AG04449 (cell line): ENCODE results near the gene SYT1.

Source experiments
- CTCF ChIA-PET: fragments of 350-600 bp; formaldehyde crosslinking; extraction: SDS; loops from one replicate; lab custom pipeline; 2021; ENCODE audit warnings: antibody characterized with exemption; lab: Yijun Ruan, JAX
- POLR2A ChIA-PET: fragments of 400-600, 350-600 bp; formaldehyde crosslinking; extraction: SDS; loops from one replicate; lab custom pipeline; 2020; ENCODE audit warnings: antibody characterized with exemption, inconsistent platforms; lab: Yijun Ruan, JAX
- DNase-seq: peaks from one replicate; pipeline ENCODE4 v3.0.0-alpha.2; 2010; ENCODE audit warnings: low read depth, low spot score
- H3K4me3 ChIP-seq: 2 replicates; pipeline ENCODE4 v1.5.1; 2011; ENCODE audit warnings: low read depth, mild to moderate bottlenecking, control low read depth, low read length
- CTCF ChIP-seq: IDR thresholded peaks from one replicate; pipeline ENCODE4 v1.5.1; 2011; ENCODE audit warnings: mild to moderate bottlenecking, moderate library complexity, low read length, control low read depth, inconsistent platforms; ENCODE audit not compliant: insufficient read depth; ENCODE audit errors: missing control alignments

Gene SYT1

GRCh38 chr12:79275631-79276030 is 411.1 kb downstream of the SYT1 start:
- CTCF ChIA-PET: no interaction called here
- H3K4me3 ChIP-seq: no peak overlapping the region
- POLR2A ChIA-PET: no interaction called here
- no peak for DNase-seq
- no peak for TF ChIP-seq CTCF

GRCh38 chr12:79283364-79283763 is 418.8 kb downstream of the SYT1 start:
- CTCF ChIA-PET: no interaction called here
- DNase-seq: no peak
- no peak for TF ChIP-seq CTCF
- H3K4me3 ChIP-seq: no peak overlapping the region
- POLR2A ChIA-PET: no interaction called here

- no peak overlapping the region for H3K4me3 ChIP-seq
- DNase-seq: no peak
- ChIA-PET POLR2A (no interaction called here), CTCF (no interaction called here)
- TF ChIP-seq CTCF: no peak
These were observed 424.3 kb downstream of the SYT1 start for GRCh38 chr12:79288911-79289310.

- no peak for TF ChIP-seq CTCF
- POLR2A ChIA-PET: no interaction called here
These were observed 427.1 kb downstream of the SYT1 start for GRCh38 chr12:79291711-79292110.

GRCh38 chr12:79294590-79294989 is 430.0 kb downstream of the SYT1 start:
- ChIA-PET CTCF (no interaction called here), POLR2A (no interaction called here)
- no peak for DNase-seq
- no peak for TF ChIP-seq CTCF
- no peak overlapping the region for H3K4me3 ChIP-seq

More at GRCh38 chr12:79291711-79292110, 427.1 kb downstream of the SYT1 start:
- CTCF ChIA-PET: no interaction called here
- no peak overlapping the region for H3K4me3 ChIP-seq
- no peak for DNase-seq

GRCh38 chr12:79295572-79295971 is 431.0 kb downstream of the SYT1 start:
- H3K4me3 ChIP-seq: no peak overlapping the region
- POLR2A ChIA-PET: no interaction called here
- DNase-seq: no peak
- no peak for TF ChIP-seq CTCF
- CTCF ChIA-PET: no interaction called here

- CTCF ChIA-PET: no interaction called here
- POLR2A ChIA-PET: no interaction called here
These were observed 431.6 kb downstream of the SYT1 start for GRCh38 chr12:79296133-79296532.

More at GRCh38 chr12:79296133-79296532, 431.6 kb downstream of the SYT1 start:
- TF ChIP-seq CTCF: no peak
- H3K4me3 ChIP-seq: no peak overlapping the region
- DNase-seq: no peak
